MG63 (cell line): ENCODE measurements around the gene FOXP1. TPM values are rescaled to one million over a fixed set of nuclear protein-coding genes. Genes with fewer than 3 reads are reported as not detected.

Source experiments
- DNase-seq: peaks from one replicate; pipeline ENCODE4 v3.0.0-alpha.2; 2020
- H3K27me3 ChIP-seq: fragments of 250-450 bp; sonication (Bioruptor Pico); 2 replicates; pipeline ENCODE4 v1.5.1; 2020; ENCODE audit warnings: mild to moderate bottlenecking, moderate library complexity
- H3K36me3 ChIP-seq: fragments of 250-450 bp; sonication (Bioruptor Pico); 2 replicates; pipeline ENCODE4 v1.5.1; 2020; ENCODE audit warnings: mild to moderate bottlenecking, moderate library complexity
- H3K4me3 ChIP-seq: fragments of 250-450 bp; sonication (Bioruptor Pico); 2 replicates; pipeline ENCODE4 v1.5.1; 2020; ENCODE audit warnings: mild to moderate bottlenecking, moderate library complexity
- H3K9me3 ChIP-seq: fragments of 250-450 bp; sonication (Bioruptor Pico); 2 replicates; pipeline ENCODE4 v1.5.1; 2020; ENCODE audit warnings: mild to moderate bottlenecking, moderate library complexity
- total RNA-seq: library from RNA; depleted of rRNA; stranded (reverse); fragments of >200 nt; shearing (Covaris generic); gene quantifications from 2 replicates; pipeline ENCODE4 v1.2.3, GENCODE V29; 2014; ENCODE audit warnings: low replicate concordance

FOXP1 gene
- total RNA-seq, 1 experiment from 2014 or later = 15.0 TPM

GRCh38 chr3:71062952-71063772 is 520.4 kb downstream of the FOXP1 start:
- DNase-seq = no peak
- no peaks in the 10 kb centered on the region for H3K27me3 ChIP-seq

GRCh38 chr3:71062037-71062932 is 521.2 kb downstream of the FOXP1 start:
- DNase-seq = no peak
- Histone ChIP-seq H3K9me3 (no peaks in the 10 kb centered on the region), H3K4me3 (peak overlapping the region; percentile 67), H3K36me3 (no peaks in the 10 kb centered on the region), H3K27me3 (no peaks in the 10 kb centered on the region)

More at GRCh38 chr3:71062952-71063772, 520.4 kb downstream of the FOXP1 start:
- no peaks in the 10 kb centered on the region for H3K9me3 ChIP-seq
- peak overlapping the region; percentile 67 for H3K4me3 ChIP-seq
- H3K36me3 ChIP-seq = no peaks in the 10 kb centered on the region

- DNase-seq = no peak
- no peaks in the 10 kb centered on the region for H3K9me3 ChIP-seq
- no peaks in the 10 kb centered on the region for H3K27me3 ChIP-seq
- H3K36me3 ChIP-seq = no peaks in the 10 kb centered on the region
- H3K4me3 ChIP-seq = no peak overlapping the region; the same call in 1 of the 2 replicates
Observed at GRCh38 chr3:71061581-71061980, 521.9 kb downstream of the FOXP1 start.

- H3K36me3 ChIP-seq = no peaks in the 10 kb centered on the region
- DNase-seq = no peak
- H3K4me3 ChIP-seq = no peak overlapping the region
- H3K9me3 ChIP-seq = no peaks in the 10 kb centered on the region
- H3K27me3 ChIP-seq = no peaks in the 10 kb centered on the region
Observed at GRCh38 chr3:71061037-71061436, 522.5 kb downstream of the FOXP1 start.

GRCh38 chr3:71060536-71060935 is 523.0 kb downstream of the FOXP1 start:
- Histone ChIP-seq H3K36me3 (no peaks in the 10 kb centered on the region), H3K4me3 (no peak overlapping the region), H3K9me3 (no peaks in the 10 kb centered on the region), H3K27me3 (no peaks in the 10 kb centered on the region)
- DNase-seq = no peak

GRCh38 chr3:71057526-71057894 is 526.0 kb downstream of the FOXP1 start:
- Histone ChIP-seq H3K4me3 (no peak overlapping the region), H3K9me3 (no peaks in the 10 kb centered on the region), H3K36me3 (peaks cover 7% of the 10 kb centered on the region), H3K27me3 (no peaks in the 10 kb centered on the region)
- no peak for DNase-seq

- no peaks in the 10 kb centered on the region for H3K27me3 ChIP-seq
- DNase-seq = peak; percentile 66
- H3K9me3 ChIP-seq = no peaks in the 10 kb centered on the region
- H3K4me3 ChIP-seq = no peak overlapping the region
- peaks cover 7% of the 10 kb centered on the region for H3K36me3 ChIP-seq
Observed at GRCh38 chr3:71056327-71056726, 527.2 kb downstream of the FOXP1 start.

GRCh38 chr3:71055257-71056001 is 528.1 kb downstream of the FOXP1 start:
- Histone ChIP-seq H3K9me3 (no peaks in the 10 kb centered on the region), H3K4me3 (no peak overlapping the region)
- no peak for DNase-seq

GRCh38 chr3:71054312-71054711 is 529.2 kb downstream of the FOXP1 start:
- Histone ChIP-seq H3K9me3 (no peaks in the 10 kb centered on the region), H3K36me3 (peaks cover 18% of the 10 kb centered on the region), H3K4me3 (no peak overlapping the region), H3K27me3 (no peaks in the 10 kb centered on the region)
- DNase-seq = no peak

More at GRCh38 chr3:71055257-71056001, 528.1 kb downstream of the FOXP1 start:
- Histone ChIP-seq H3K27me3 (no peaks in the 10 kb centered on the region), H3K36me3 (peaks cover 12% of the 10 kb centered on the region)

- DNase-seq = no peak
- H3K36me3 ChIP-seq = peaks cover 18% of the 10 kb centered on the region
- H3K9me3 ChIP-seq = no peaks in the 10 kb centered on the region
- H3K4me3 ChIP-seq = no peak overlapping the region
- H3K27me3 ChIP-seq = no peaks in the 10 kb centered on the region
Observed at GRCh38 chr3:71053495-71053894, 530.0 kb downstream of the FOXP1 start.

- no peaks in the 10 kb centered on the region for H3K9me3 ChIP-seq
- no peaks in the 10 kb centered on the region for H3K27me3 ChIP-seq
- DNase-seq = no peak
- peaks cover 18% of the 10 kb centered on the region for H3K36me3 ChIP-seq
- no peak overlapping the region for H3K4me3 ChIP-seq
Observed at GRCh38 chr3:71052716-71053115, 530.8 kb downstream of the FOXP1 start.

GRCh38 chr3:71051893-71052687 is 531.4 kb downstream of the FOXP1 start:
- Histone ChIP-seq H3K36me3 (peaks cover 18% of the 10 kb centered on the region), H3K9me3 (no peaks in the 10 kb centered on the region), H3K4me3 (no peak overlapping the region), H3K27me3 (no peaks in the 10 kb centered on the region)
- DNase-seq = no peak

GRCh38 chr3:71051259-71051595 is 532.3 kb downstream of the FOXP1 start:
- H3K9me3 ChIP-seq = no peaks in the 10 kb centered on the region
- H3K4me3 ChIP-seq = no peak overlapping the region
- DNase-seq = no peak
- H3K36me3 ChIP-seq = peaks cover 22% of the 10 kb centered on the region
- no peaks in the 10 kb centered on the region for H3K27me3 ChIP-seq

- Histone ChIP-seq H3K9me3 (no peaks in the 10 kb centered on the region), H3K4me3 (no peak overlapping the region), H3K36me3 (peaks cover 22% of the 10 kb centered on the region), H3K27me3 (no peaks in the 10 kb centered on the region)
- no peak for DNase-seq
Observed at GRCh38 chr3:71050538-71051258, 532.8 kb downstream of the FOXP1 start.

GRCh38 chr3:71050166-71050537 is 533.4 kb downstream of the FOXP1 start:
- Histone ChIP-seq H3K9me3 (no peaks in the 10 kb centered on the region), H3K27me3 (no peaks in the 10 kb centered on the region), H3K4me3 (no peak overlapping the region), H3K36me3 (peaks cover 22% of the 10 kb centered on the region)
- DNase-seq = no peak

- H3K9me3 ChIP-seq = no peaks in the 10 kb centered on the region
- H3K27me3 ChIP-seq = no peaks in the 10 kb centered on the region
- peaks cover 18% of the 10 kb centered on the region for H3K36me3 ChIP-seq
- H3K4me3 ChIP-seq = no peak overlapping the region
- no peak for DNase-seq
Observed at GRCh38 chr3:71048948-71049347, 534.6 kb downstream of the FOXP1 start.
